ENCODE results near the gene RAB4B.

GRCh38 chr19:40803857-40804782, 26.1 kb downstream of the RAB4B start:
- TF ChIP-seq GATA2 (IDR thresholded peaks at IDR 0.05; ENCODE audit: low read depth, low read length) (no peak), GATA3 (IDR thresholded peaks at IDR 0.05; ENCODE audit: low read depth, low read length) (no peak)
